ENCODE results near the gene THSD4.

DNA sequence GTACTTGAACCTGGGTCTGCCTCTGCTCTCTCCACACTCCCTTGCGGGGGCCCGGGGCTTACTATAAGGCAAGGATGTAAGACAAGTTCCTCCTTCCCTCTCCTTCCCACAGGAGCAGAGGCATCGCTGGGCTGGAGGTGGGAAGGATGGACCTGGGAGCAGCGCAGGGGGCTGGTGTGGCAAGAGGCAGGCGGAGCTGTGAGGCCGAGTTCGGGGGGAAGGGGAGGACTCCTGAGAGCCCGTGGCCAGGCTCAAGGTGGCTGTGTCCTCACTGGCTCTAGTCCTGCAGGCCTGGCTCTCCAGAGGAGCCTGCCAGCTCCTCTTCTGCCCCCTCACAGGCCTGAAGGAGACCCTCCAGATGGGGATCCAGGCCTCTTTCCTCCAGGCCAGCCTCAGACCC, 694.1 kb downstream of the THSD4 start:
- TF ChIP-seq, protein P1, sequence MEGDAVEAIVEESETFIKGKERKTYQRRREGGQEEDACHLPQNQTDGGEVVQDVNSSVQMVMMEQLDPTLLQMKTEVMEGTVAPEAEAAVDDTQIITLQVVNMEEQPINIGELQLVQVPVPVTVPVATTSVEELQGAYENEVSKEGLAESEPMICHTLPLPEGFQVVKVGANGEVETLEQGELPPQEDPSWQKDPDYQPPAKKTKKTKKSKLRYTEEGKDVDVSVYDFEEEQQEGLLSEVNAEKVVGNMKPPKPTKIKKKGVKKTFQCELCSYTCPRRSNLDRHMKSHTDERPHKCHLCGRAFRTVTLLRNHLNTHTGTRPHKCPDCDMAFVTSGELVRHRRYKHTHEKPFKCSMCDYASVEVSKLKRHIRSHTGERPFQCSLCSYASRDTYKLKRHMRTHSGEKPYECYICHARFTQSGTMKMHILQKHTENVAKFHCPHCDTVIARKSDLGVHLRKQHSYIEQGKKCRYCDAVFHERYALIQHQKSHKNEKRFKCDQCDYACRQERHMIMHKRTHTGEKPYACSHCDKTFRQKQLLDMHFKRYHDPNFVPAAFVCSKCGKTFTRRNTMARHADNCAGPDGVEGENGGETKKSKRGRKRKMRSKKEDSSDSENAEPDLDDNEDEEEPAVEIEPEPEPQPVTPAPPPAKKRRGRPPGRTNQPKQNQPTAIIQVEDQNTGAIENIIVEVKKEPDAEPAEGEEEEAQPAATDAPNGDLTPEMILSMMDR (IDR thresholded peaks at IDR 0.05) = no peak
- no peak for TF ChIP-seq POLR2A (IDR thresholded peaks at IDR 0.05)
